SKM-1 treated with dmso at 0.1 percent for 144 hours (cell line): ENCODE data around the gene LIFR.
"Not testable (repeated sequence)": the region's sequence is repeated elsewhere in the genome, so short reads cannot be mapped to it uniquely, and the experiment has no call there.

Source experiments
- DNase-seq: peaks from one replicate; lab custom pipeline; 2025; ENCODE audit not compliant: unreplicated experiment; lab: John Stamatoyannopoulos, UW

LIFR gene

GRCh38 chr5:38582975-38583319 lies 26.5 kb upstream of the LIFR start:
- no peak for DNase-seq

GRCh38 chr5:38582293-38582974 lies 26.0 kb upstream of the LIFR start:
- no peak for DNase-seq

- no peak for DNase-seq
These were observed 25.2 kb upstream of the LIFR start for GRCh38 chr5:38581597-38581996.

- no peak for DNase-seq
These were observed 22.7 kb upstream of the LIFR start for GRCh38 chr5:38579105-38579504.

GRCh38 chr5:38576961-38577684 lies 20.7 kb upstream of the LIFR start:
- DNase-seq, result no peak

- no peak for DNase-seq
These were observed 20.0 kb upstream of the LIFR start for GRCh38 chr5:38576442-38576841.

- DNase-seq, result no peak
These were observed 19.0 kb upstream of the LIFR start for GRCh38 chr5:38575476-38575875.

- no peak for DNase-seq
These were observed 17.6 kb upstream of the LIFR start for GRCh38 chr5:38574009-38574408.

GRCh38 chr5:38573521-38573920 lies 17.1 kb upstream of the LIFR start:
- DNase-seq, result no peak

GRCh38 chr5:38569180-38569579 lies 12.7 kb upstream of the LIFR start:
- DNase-seq, result no peak

GRCh38 chr5:38567306-38567705 lies 10.9 kb upstream of the LIFR start:
- not testable (repeated sequence) for DNase-seq

GRCh38 chr5:38563624-38564023 lies 7.2 kb upstream of the LIFR start:
- no peak for DNase-seq

GRCh38 chr5:38562444-38563210 lies 6.2 kb upstream of the LIFR start:
- DNase-seq, result no peak

GRCh38 chr5:38559428-38559827 lies 3.0 kb upstream of the LIFR start:
- no peak for DNase-seq

GRCh38 chr5:38557792-38558191 lies 1.3 kb upstream of the LIFR start:
- DNase-seq, result no peak

GRCh38 chr5:38557308-38557710 lies 863 bp upstream of the LIFR start:
- DNase-seq, result no peak

GRCh38 chr5:38556088-38556598 lies 303 bp downstream of the LIFR start:
- no peak for DNase-seq

- no peak for DNase-seq
These were observed 925 bp downstream of the LIFR start for GRCh38 chr5:38555354-38556087.

- no peak for DNase-seq
These were observed 1.6 kb downstream of the LIFR start for GRCh38 chr5:38554861-38555260.

GRCh38 chr5:38554403-38554802 lies 2.0 kb downstream of the LIFR start:
- DNase-seq, result no peak

GRCh38 chr5:38553001-38553521 lies 3.4 kb downstream of the LIFR start:
- DNase-seq, result no peak
